Body of pancreas (tissue), 4 donors: ENCODE measurements around the gene SYT8. TPM values are rescaled to one million over a fixed set of nuclear protein-coding genes. Genes with fewer than 3 reads are reported as not detected.

Experiments used
- ATAC-seq: fragments of 150-250 bp; one replicate; pipeline ENCODE4 v1.9.1; 2016
- DNase-seq, 4 donors: peaks; one replicate each; pipeline ENCODE4 v3.0.0-alpha.2; 2019
- H3K27ac ChIP-seq, 4 donors: fragments of 200-600 bp; sonication (generic); 1 replicate in 3 of 4; 2 replicates in 1 of 4; pipeline versions ENCODE4 v1.5.1 to v1.6.1; 2016 to 2019; ENCODE audit warnings: mild to moderate bottlenecking in 1 of 4, mixed read lengths in 1 of 4, moderate library complexity in 1 of 4
- H3K27me3 ChIP-seq, 2 donors: fragments of 200-600 bp; sonication (generic); one replicate each; pipeline ENCODE4 v1.6.0; 2016; ENCODE audit warnings: mild to moderate bottlenecking in 1 of 2
- H3K36me3 ChIP-seq, 2 donors: fragments of 200-600 bp; sonication (generic); replicated peaks in 1 of 2; 2 replicates each; pipeline ENCODE4 v1.5.1; 2016; ENCODE audit warnings: low read depth in 2 of 2; ENCODE audit not compliant: insufficient read depth in 1 of 2
- H3K4me1 ChIP-seq: fragments of 200-600 bp; sonication (generic); one replicate; pipeline ENCODE4 v1.6.0; 2016
- H3K4me3 ChIP-seq, 2 donors: fragments of 200-600 bp; sonication (generic); 1 replicate in 1 of 2; 2 replicates in 1 of 2; pipeline ENCODE4 v1.5.1; 2016 to 2019
- H3K9me3 ChIP-seq, 3 donors: fragments of 200-600 bp; sonication (generic); 1 replicate in 2 of 3; 2 replicates in 1 of 3; pipeline ENCODE4 v1.5.1; 2016
- POLR2A ChIP-seq, 3 donors: fragments of 450-650 bp; IDR thresholded peaks; one replicate each; pipeline ENCODE4 v1.6.1; 2016; ENCODE audit warnings: antibody characterized with exemption in 3 of 3, mild to moderate bottlenecking in 2 of 3
- whole genome bisulfite sequencing, 2 donors: methylation state at CpG; one replicate each; pipeline ENCODE4 v1.1.5; 2017; 5-methylcytosine and 5-hydroxymethylcytosine counted together
- intact Hi-C: fragments of 100-400 bp; cut with DNase I; formaldehyde crosslinking; loops from one replicate; pipeline ENCODE4 v1.15.1; 2023
- total RNA-seq, 2 donors: library from RNA; depleted of rRNA; stranded (reverse); fragments of >200 nt; gene quantifications; one replicate each; pipeline ENCODE4 v1.1.0, GENCODE V29; 2016
- TF ChIP-seq, protein P1 (sequence below), 7 experiments: fragments of 450-650 bp in 4 of 7; fragments of 200-600 bp in 3 of 7; sonication (generic) in 3 of 7; IDR thresholded peaks; one replicate each; pipeline ENCODE4 v1.5.1; 2016 to 2019; ENCODE audit warnings: antibody characterized with exemption in 7 of 7

Gene SYT8
- total RNA-seq, 2 donors from 2014 or later: 6.0 to 32.6 TPM

DNA sequence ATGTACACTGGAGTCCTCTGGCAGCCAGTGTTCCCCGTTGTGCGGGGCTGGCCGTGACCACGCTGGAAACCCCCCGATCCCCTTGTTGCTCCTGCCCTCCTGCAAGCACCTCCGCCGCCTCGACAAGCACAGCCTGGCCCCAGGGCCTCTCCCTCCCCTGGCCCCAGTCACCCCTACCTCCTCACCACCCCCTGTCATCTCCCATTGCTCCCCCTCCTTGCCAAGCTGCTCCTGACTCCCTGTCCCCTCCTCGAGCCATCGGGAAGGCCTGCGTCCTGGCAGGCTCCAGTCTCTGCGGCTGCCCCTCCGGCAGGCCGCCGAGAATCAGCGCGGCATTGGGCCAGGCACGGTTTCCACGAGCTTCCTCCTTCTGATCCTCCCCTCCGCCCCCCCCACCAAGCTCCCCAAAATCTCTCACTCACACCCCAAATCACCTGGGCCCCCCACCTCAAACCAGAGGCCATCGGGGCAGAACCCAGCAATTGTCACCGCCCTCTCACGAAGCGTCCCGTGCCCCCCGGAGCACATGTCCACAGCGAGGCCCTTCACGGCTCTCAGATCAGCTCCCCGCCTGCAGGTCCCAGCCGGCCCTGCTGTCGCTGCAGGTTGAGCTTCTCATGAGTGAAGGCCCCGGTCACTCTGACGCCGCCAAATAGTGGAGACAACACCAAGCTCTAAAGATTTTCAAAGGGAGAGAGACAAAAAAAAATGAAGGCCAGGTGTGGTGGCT is 12.4 kb downstream of the SYT8 start:
- ATAC-seq: no peak
- TF ChIP-seq POLR2A (IDR thresholded peaks at IDR 0.05): no peak
- TF ChIP-seq, protein P1, sequence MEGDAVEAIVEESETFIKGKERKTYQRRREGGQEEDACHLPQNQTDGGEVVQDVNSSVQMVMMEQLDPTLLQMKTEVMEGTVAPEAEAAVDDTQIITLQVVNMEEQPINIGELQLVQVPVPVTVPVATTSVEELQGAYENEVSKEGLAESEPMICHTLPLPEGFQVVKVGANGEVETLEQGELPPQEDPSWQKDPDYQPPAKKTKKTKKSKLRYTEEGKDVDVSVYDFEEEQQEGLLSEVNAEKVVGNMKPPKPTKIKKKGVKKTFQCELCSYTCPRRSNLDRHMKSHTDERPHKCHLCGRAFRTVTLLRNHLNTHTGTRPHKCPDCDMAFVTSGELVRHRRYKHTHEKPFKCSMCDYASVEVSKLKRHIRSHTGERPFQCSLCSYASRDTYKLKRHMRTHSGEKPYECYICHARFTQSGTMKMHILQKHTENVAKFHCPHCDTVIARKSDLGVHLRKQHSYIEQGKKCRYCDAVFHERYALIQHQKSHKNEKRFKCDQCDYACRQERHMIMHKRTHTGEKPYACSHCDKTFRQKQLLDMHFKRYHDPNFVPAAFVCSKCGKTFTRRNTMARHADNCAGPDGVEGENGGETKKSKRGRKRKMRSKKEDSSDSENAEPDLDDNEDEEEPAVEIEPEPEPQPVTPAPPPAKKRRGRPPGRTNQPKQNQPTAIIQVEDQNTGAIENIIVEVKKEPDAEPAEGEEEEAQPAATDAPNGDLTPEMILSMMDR (IDR thresholded peaks at IDR 0.05): no peak
- no peak for DNase-seq
- Histone ChIP-seq H3K4me3 (no peak overlapping the region), H3K9me3 (no peaks in the 10 kb centered on the region), H3K27ac (no peak overlapping the region), H3K4me1 (peaks cover 43% of the 10 kb centered on the region), H3K36me3 (no peaks in the 10 kb centered on the region), H3K27me3 (no peaks in the 10 kb centered on the region)
- 94 to 95% methylated on average over 24 to 34 of the region's 34 CpGs for WGBS, 2 donors
- intact Hi-C loops: no loop called here

GRCh38 chr11:1847926-1848639 is 13.3 kb downstream of the SYT8 start:
- DNase-seq (no peak), ATAC-seq (no peak)
- Histone ChIP-seq H3K4me3 (no peak overlapping the region), H3K4me1 (peaks cover 34% of the 10 kb centered on the region), H3K27me3 (no peaks in the 10 kb centered on the region), H3K9me3 (no peaks in the 10 kb centered on the region), H3K27ac (no peak overlapping the region), H3K36me3 (no peaks in the 10 kb centered on the region)
- 82 to 83% methylated on average over 18 of the region's 18 CpGs for WGBS, 2 donors
- TF ChIP-seq, protein P1 (IDR thresholded peaks at IDR 0.05): no peak
- no peak for TF ChIP-seq POLR2A (IDR thresholded peaks at IDR 0.05)
- intact Hi-C loops: no loop called here

DNA sequence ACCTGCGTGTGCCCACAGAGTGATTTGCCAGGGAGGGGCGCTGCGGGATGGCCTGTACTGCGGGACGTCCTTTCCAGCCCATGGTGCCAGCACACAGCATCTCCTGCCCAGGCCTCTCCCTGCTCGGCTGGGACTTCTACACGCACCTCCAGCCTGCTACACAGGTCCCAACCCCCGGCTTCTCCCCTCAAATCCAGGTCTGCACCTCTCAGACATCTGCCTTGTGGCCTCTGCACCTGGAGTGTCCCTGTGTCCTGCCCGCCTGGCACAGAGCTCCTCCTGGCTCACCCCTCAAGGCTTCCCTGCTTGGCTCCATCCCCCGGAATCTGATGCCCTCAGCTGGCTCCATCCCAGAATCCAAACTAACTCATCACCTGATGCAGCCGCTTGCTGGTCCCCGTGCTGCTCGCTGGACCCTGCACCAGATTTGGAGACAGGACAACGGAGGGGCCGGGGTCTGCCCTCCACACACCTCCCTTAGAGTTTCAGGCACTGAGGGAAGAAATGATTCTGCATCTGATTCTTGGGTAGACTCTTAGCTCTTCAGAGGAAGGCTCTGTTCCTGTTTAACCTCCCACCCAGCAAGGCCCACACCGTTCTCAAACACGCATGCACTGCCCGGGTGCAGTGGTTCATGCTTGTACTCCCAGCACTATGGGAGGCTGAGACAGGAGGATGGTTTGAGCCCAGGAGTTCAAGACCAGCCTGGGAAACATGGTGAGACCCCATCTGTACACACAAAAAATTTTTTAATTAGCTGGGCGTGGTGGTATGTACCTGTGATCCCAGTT is 14.0 kb downstream of the SYT8 start:
- no peaks in the 10 kb centered on the region for H3K27me3 ChIP-seq
- no peak overlapping the region for H3K4me3 ChIP-seq
- DNase-seq: no peak
- no peaks in the 10 kb centered on the region for H3K9me3 ChIP-seq
- no peak overlapping the region for H3K27ac ChIP-seq
- H3K36me3 ChIP-seq: no peaks in the 10 kb centered on the region
- H3K4me1 ChIP-seq: peaks cover 27% of the 10 kb centered on the region
- intact Hi-C loops: no loop called here
- 95 to 96% methylated on average over 18 to 19 of the region's 19 CpGs for WGBS, 2 donors
- no peak for ATAC-seq
- no peak for TF ChIP-seq POLR2A (IDR thresholded peaks at IDR 0.05)
- TF ChIP-seq, protein P1 (IDR thresholded peaks at IDR 0.05): no peak

- Histone ChIP-seq H3K27ac (peak overlapping the region in 1 of 4 donors; percentile 57), H3K4me1 (no peaks in the 10 kb centered on the region), H3K27me3 (no peaks in the 10 kb centered on the region), H3K9me3 (no peaks in the 10 kb centered on the region), H3K36me3 (no peaks in the 10 kb centered on the region), H3K4me3 (no peak overlapping the region)
- TF ChIP-seq, protein P1 (IDR thresholded peaks at IDR 0.05): no peak
- TF ChIP-seq POLR2A (IDR thresholded peaks at IDR 0.05): no peak
- ATAC-seq: no peak
- 93 to 100% methylated on average over 3 to 21 of the region's 21 CpGs for WGBS, 2 donors
- intact Hi-C loops: no loop called here
- no peak for DNase-seq
Observed at GRCh38 chr11:1851468-1852180, 16.8 kb downstream of the SYT8 start.
